VCaP (cell line): ENCODE results near the gene IRF7.

Experiments
- H3K27ac ChIP-seq: fragments of 450-650 bp; 2 replicates; pipeline ENCODE4 v1.5.1; 2017
- CTCF ChIP-seq: fragments of 450-650 bp; conservative IDR thresholded peaks from 2 replicates; pipeline ENCODE4 v1.5.1; 2017; ENCODE audit warnings: mild to moderate bottlenecking, moderate library complexity

IRF7 gene

GRCh38 chr11:646214-646613 lies 30.5 kb upstream of the IRF7 start:
- H3K27ac ChIP-seq: peak overlapping the region; percentile 3; the same call in 1 of the 2 replicates

GRCh38 chr11:645536-645935 lies 29.8 kb upstream of the IRF7 start:
- H3K27ac ChIP-seq: no peak overlapping the region
- no peak for TF ChIP-seq CTCF

More at GRCh38 chr11:646214-646613, 30.5 kb upstream of the IRF7 start:
- TF ChIP-seq CTCF: no peak

GRCh38 chr11:643849-644738 lies 28.3 kb upstream of the IRF7 start:
- TF ChIP-seq CTCF: no peak

GRCh38 chr11:643366-643765 lies 27.6 kb upstream of the IRF7 start:
- H3K27ac ChIP-seq: no peak overlapping the region
- TF ChIP-seq CTCF: no peak

More at GRCh38 chr11:643849-644738, 28.3 kb upstream of the IRF7 start:
- no peak overlapping the region for H3K27ac ChIP-seq

- TF ChIP-seq CTCF: no peak
- H3K27ac ChIP-seq: no peak overlapping the region
Measured at GRCh38 chr11:641806-642370, 26.1 kb upstream of the IRF7 start.

GRCh38 chr11:640021-640706 lies 24.4 kb upstream of the IRF7 start:
- TF ChIP-seq CTCF: no peak
- H3K27ac ChIP-seq: no peak overlapping the region

GRCh38 chr11:639332-639955 lies 23.7 kb upstream of the IRF7 start:
- TF ChIP-seq CTCF: no peak
- no peak overlapping the region for H3K27ac ChIP-seq
